Measurements from ENCODE around the gene KIF26A.
"Not testable (repeated sequence)": the region's sequence is repeated elsewhere in the genome, so short reads cannot be mapped to it uniquely, and the experiment has no call there.

KIF26A gene

DNA sequence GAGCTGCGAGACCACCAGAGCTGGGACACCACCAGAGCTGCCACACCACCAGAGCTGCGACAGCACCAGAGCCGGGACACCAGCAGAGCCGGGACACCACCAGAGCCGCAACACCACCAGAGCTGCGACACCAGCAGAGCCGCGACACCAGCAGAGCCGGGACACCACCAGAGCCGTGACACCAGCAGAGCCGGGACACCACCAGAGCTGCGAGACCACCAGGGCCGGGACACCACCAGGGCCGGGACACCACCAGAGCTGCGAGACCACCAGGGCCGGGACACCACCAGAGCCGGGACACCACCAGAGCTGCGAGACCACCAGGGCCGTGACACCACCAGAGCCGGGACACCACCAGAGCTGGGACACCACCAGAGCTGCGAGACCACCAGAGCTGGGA, 69.9 kb downstream of the KIF26A start:
- DNase-seq (ENCODE audit: low read depth) = not testable (repeated sequence)

DNA sequence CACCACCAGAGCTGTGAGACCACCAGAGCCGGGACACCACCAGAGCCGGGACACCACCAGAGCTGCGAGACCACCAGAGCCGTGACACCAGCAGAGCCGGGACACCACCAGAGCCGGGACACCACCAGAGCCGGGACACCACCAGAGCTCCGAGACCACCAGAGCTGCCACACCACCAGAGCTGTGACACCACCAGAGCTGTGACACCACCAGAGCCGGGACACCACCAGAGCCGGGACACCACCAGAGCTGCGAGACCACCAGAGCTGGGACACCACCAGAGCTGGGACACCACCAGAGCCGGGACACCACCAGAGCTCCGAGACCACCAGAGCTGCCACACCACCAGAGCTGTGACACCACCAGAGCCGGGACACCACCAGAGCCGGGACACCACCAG, 70.7 kb downstream of the KIF26A start:
- not testable (repeated sequence) for DNase-seq (ENCODE audit: low read depth)

DNA sequence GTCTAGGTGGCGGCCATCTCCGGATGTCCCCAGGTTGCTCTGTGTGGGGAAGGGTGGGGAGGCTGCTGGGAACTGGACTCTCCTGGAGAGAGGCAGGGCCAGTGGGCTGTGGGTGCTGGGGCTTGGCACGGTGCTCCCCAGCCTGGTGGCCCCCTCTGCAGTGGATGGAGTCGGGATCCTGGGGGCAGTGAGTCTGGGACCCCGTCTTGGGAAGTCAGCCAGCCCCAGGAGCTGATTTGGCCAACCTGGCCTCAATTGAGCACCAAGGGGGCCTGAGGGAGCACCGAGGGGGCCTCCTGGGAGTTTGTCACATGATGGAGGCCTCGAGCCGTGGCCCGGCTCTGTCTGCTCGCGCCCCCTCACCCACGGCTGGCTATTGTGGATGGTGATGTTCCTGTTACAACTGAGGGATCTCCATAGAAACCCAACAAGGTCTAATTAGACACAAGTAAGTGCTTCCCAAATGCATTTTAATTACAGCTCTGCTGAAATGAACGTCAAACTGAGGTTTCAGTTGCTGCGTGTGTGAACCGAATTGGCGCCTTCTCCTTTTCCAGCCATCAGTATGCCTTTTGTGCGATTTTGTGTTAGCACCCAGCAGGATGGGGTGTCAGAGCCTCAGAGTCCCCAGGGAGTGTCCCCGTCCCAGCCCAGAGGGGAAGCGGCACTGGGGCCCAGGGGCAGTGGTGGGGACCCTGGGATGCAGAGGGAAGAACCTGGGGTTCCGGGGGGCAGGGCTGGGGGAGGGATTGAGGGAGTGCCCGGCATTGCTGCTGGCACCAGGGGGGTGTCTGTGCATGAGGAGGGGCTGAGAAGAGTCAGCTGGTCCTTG, 71.8 kb downstream of the KIF26A start:
- no peak for DNase-seq (ENCODE audit: low read depth)

DNA sequence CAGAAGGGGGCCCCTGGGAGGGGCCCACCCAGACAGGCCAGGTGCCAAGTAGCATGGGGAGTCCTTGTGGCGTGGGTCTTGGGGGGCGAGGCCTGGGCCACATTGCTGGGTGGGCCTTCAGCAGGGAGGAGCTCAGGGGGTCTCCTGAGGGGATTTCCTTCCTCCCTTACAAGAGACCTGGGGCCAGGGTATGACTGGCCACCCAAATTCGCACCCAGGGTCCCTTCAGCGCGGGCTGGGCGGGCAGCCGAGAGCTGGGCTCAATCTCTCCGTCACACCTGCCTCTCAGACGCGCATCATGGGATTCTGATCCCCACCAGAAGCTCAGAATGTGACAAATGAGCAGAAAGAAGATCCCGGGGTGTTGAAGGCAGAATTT, 72.4 kb downstream of the KIF26A start:
- DNase-seq (ENCODE audit: low read depth) = no peak

DNA sequence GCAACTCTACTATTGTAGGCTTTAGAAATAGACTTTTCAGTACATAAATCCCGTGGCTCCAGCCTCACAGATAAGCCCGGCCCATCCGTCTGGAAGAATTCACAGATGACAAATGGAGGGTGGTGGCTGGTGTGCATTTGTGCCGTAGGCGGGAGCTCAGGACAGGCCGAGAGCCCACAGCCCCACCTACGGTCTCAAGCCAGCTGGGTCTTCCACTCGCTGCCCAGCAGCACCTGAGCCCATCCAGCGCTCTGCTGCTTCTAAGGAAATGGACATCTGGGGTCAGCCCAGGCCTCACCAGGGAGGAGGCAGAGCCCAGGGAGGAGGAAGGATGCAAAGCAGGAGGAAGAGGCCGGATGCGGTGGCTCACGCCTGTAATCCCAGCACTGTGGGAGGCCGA, 72.8 kb downstream of the KIF26A start:
- DNase-seq (ENCODE audit: low read depth) = no peak

DNA sequence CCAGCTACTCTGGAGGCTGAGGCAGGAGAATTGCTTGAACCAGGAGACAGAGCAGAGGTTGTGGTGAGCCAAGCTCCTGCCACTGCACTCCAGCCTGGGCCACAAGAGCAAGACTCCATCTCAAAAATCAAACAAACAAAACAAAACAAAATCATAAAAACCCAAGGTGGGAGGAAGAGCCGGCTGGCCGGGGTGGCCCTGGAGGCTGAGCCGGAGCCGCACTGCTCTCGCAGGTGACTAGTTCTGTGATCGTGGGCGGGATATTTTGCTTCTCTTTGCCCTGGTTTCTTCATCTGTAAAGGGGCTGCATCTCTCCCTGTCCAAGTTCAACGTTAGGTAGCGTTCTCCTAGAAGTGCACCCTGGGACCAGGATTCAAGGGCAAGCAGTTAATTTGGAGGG, 73.4 kb downstream of the KIF26A start:
- no peak for DNase-seq (ENCODE audit: low read depth)

DNA sequence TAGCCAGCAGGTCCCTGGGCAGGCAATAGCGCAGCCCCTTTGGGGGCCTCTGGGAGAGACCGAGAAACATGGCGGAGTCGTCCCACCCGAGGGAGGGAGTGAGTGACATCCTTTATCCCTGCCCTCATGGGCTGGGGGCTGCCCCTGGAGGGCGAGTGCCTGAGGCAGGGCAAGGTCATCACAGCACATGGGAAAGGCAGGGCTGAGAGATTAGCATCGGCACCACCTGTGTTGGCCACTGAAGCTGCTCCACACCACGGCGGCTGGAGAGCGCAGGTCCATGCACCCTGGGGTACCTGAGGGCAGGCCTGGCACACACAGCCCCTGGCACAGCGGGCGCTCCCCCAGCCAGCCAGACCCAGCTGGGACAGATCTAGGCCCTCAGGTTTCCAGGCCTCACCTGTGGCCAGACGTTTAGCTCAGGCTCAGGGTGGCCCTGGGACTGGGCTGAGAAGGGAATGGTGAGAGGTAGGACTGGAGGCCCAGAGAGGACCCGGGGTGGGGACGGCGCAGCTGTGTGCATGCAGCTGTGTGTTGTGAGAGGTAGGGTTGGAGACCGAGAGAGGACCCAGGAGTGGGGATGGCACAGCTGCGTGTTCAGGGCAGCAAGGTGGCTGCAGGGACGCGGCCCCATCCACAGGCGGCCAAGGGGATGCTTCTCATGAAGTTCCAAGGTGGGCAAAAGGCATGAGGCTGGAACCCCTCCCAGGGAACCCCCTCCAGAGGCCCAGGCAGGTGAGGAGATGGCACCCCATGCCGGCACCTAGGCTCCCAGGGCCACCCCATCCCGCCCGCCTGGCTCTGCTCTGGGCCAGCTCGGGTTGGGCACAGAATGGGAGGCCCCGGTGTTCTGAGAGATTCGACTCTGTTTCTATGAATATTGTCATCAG, 74.1 kb downstream of the KIF26A start:
- DNase-seq (ENCODE audit: low read depth) = no peak

DNA sequence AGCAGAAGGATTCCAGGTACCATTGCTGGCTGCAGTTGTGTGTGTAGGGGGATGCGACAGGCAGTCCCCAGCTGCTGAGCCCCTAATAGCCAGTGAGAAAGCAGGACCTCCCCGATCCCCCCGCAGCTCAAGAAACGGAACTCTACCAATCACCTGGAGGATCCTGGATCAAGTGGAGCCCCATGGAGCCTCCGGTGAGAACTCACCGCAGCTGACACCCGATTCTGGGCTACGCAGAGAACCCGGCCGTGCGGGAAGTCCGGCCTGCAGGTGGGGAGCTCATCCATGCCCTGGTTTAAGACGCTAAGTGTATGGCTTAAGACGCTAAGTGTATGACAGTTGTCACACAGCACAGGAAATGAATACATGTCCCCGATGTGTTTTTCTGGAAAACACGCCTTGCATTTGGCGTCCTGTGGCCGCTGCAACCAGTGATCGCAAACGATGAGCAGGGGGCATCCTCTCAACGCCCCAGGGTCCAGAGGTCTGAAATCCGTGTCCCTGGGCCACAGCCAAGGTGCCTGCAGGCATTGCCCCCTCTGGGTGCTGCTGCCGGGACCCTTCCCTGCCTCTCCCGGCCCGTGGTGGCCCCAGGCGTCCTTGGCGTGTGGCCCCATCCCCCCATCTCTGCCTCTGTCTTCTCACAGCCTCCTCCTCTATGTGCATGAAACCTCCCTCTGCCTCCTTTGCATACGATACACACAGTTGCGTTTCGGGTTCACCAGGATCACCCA, 75.1 kb downstream of the KIF26A start:
- no peak for DNase-seq (ENCODE audit: low read depth)

DNA sequence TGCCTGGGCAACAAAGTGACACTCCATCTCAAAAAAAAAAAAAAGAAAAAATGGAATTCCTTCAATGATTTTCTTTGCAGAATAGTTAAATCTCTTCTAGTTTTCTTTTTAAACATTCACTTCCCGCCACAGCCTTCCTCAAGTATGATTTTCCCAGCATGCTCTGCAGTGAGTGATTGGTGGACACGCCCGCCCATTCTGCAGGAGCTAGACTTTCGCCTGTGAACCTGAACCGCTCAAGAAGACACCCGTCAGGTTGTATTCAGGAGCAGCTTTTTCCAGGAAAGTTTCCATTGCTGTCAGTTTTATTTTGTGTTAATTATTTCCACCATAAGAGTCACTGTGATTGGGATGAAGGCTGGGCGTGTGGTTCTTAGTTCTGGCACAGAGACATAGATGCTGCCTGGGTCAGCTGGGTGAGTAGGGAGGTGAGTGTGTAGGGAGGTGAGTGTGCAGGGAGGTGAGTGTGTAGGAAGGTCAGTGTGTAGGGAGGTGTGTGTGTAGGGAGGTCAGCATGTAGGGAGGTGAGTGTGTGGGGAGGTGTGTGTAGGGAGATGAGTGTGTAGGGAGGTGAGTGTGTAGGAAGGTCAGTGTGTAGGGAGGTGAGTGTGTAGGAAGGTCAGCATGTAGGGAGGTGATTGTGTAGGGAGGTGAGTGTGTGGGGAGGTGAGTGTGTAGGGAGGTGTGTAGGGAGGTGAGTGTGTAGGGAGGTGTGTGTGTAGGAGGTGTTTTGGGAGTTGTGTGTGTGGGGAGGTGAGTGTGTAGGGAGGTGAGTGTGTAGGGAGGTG, 76.2 kb downstream of the KIF26A start:
- no peak for DNase-seq (ENCODE audit: low read depth)

DNA sequence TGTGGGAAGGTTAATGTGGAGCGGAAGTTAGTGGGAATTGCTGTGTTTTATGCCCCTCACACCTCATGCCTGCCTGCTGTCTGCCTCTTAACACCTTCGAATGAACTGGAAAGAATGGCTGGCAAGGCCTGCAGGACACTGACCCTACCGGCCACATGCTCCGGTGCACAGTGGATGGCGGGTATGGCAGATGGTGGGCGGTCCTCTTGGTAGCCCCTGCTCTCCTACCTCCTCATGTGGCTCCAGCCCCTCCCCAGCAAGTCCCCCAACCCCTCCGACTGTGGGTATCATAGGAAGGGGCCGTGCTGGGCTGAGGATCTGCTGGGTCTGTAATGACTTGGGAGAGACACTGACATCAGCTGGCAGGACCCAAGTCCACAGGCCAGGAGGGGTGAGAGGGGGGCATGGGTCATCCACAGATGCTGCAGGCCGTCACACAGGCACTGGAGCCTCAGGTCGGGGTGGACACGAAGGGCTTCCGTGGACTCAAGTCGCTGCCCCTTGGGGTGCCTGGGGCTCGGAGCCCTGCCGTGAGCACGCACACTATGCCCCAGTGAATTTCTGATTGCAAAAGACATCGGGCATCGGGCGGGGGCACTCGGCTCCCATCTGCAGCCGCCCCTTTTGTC, 77.4 kb downstream of the KIF26A start:
- no peak for DNase-seq (ENCODE audit: low read depth)

DNA sequence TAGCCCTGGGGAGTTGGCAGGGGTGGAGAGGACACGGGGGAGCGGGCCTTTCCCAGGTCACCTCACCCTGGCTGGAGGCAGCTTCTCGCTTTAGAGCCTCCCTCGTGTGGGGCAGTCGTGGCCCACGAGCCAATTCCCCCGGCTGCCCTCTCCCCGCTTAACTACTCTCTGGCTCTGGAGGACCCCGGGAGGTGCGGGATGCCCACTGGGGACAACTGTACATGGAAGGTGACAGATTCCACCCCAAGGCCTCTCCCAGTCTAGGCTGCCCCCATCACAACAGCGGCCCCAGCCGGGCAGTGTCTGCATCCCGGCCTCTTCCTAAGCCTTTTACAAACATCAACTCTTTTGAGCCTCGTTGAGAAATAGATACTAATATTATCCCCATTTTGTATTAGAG, 78.1 kb downstream of the KIF26A start:
- no peak for DNase-seq (ENCODE audit: low read depth)

DNA sequence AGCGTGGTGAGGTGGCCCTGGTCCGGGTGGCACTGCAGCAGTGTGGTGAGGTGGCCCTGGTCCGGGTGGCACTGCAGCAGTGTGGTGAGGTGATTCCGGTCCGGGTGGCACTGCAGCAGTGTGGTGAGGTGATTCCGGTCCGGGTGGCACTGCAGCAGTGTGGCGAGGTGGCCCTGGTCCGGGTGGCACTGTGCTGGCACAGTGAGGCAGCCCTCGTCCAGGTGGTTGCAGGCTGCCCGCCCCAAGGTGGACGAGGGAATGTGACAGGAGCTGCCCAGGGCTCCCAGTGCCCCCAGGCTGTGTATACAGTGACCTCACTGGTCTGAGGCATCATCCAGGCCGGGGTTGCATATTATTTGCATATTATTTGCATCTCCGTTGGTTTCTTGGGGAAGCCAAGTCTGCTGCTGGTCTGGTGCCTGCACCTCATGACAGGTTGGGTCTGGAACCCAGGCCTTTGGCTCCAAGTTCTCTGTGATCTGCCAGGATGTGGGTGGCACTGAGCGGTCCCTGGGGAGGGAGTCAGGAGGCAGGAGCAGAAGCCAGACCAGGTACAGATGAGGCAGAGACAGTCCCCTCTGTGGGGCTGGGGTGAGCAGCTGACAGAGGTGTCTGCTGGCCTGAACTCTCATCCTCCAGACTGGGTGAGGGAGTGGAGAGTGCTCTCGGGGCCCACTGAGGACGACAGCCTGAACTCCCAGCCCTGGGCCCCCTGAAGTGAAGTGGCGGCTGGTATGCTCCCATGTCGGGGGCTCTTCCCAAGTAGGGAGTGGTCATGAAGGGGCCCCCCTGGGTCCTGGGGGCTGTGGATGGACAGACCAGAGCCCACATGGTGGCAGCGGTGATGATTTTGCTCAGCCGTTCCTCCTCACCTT, 79.3 kb downstream of the KIF26A start:
- no peak for DNase-seq (ENCODE audit: low read depth)

DNA sequence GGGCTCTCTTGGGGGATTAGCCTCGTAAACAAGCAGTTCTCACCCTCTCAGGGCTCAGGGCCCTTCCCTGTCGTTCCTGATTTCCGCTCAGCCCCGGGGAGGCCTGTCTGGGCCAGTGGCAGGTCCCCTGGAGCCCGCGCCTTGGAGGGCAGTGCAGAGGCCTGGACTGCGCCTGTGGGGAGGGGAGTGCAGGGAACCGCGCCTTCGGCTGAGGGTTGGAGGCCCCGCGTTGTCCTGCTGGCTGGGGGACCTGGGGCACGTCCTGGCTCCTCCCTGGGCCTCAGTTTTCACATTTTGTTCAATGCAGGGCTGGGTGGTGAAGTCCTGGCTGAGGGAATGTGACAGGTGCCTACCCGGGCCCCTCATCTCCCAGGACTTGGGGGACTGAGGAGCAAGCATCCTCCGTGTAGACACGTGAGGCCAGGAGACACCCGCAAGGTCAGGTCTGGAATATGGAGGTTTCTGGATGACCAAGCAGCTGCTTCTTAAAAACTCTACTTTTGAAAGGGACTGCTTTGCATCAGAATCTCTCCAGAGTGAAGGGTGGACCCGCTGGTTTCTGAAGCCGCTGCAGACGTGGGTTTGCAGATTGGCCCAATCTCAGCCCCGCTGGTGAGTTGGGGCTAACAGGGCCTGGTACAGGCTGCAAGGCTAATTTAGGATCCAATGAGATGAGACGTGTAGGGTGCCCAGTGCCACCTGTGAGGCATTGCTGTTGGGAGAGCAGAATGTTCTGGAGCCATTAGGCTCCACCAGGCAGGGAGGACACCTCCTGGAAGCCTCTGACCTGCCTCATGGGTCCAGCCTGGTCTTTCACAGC, 80.2 kb downstream of the KIF26A start:
- DNase-seq (ENCODE audit: low read depth) = no peak

DNA sequence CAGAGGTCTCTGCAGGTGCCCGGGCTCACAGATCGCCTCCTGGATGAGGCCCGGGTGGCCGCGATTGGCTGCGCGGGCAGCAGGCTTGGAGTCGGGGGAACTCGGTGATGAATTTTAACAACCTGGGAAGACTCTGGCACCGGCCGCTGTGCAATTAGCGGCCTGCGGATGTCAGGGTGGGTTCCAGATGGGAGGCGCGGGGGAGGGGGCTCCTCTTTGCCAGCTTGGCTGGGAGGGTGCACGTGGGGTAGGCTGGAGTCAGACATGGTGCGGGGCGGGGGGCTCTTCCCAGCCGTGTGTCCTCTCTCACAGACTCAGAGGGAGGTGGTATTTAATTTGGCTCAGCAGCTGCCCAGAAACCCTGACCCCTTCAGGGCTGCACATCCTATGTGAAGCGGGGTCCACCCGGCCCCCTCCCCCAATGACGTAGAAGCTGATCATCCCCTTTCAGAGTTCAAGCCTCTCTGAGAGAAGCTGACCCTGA, 81.4 kb downstream of the KIF26A start:
- no peak for DNase-seq (ENCODE audit: low read depth)

DNA sequence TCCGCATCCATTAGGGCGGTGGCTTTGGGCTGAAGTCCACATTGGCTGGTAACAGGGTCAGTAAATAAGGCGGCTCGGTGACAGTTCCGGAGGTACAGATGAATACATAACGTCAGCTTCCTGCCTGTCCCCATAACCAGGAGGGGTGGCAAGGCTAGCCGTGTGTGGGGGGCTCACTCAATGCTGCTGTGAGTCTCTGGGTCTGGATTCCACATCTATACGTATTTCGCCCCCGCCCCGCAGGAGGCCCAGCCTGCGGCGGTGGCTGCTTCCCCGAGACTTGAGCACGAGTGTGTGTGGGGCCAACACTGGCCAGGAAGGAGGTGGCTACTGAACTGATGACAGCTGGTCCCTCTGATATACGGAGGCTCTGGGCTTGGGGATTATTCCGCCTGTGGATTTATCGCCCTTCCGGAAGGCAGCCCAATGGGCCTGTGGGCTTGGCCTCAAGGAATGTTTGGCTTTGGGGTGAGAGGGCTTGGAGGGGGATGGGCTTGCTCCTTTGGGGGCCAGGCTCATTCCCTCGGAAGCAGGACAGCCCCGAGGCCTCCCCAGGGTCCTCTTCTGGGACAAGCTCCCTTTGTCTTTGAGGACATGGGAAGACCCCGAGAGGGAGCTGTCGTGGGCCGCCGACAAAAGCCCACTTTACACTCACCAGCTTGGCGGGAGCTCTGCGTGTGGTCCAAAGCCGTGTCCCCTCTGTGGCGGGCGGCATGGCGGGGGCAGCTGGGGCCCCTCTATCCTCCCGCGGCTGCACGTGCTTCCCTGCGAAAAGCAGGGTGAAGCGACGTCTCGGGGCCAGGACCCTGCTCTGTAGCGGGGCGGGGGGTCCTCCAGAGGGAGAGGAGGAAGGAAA, 82.1 kb downstream of the KIF26A start:
- DNase-seq (ENCODE audit: low read depth) = no peak

DNA sequence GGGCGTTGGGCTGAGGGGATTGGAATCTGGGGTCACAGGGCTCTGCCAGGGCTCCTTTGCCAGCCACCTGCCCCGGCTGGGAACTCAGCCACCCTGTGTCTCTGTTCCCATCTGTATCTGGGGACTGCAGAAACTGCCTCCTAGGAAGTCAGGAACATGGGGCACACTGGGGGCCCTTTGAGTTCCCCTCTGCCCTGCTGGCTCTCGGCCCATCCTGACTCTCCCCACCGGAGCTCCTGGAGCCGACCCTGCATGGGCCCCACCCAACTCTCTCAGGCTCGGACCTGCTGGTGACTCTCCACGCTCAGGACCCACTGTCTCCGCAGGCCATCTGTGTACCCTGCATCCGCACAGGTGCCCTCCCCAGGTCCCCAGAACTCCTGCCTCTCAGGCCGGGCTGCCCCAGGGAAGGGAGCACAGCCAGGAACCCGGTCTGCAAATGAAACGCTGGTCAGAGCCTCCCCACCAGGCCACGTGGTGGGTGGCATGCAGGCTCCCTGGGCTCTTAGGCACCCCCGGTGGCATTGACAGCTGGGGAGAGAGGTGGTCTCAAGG, 82.8 kb downstream of the KIF26A start:
- DNase-seq (ENCODE audit: low read depth) = no peak

DNA sequence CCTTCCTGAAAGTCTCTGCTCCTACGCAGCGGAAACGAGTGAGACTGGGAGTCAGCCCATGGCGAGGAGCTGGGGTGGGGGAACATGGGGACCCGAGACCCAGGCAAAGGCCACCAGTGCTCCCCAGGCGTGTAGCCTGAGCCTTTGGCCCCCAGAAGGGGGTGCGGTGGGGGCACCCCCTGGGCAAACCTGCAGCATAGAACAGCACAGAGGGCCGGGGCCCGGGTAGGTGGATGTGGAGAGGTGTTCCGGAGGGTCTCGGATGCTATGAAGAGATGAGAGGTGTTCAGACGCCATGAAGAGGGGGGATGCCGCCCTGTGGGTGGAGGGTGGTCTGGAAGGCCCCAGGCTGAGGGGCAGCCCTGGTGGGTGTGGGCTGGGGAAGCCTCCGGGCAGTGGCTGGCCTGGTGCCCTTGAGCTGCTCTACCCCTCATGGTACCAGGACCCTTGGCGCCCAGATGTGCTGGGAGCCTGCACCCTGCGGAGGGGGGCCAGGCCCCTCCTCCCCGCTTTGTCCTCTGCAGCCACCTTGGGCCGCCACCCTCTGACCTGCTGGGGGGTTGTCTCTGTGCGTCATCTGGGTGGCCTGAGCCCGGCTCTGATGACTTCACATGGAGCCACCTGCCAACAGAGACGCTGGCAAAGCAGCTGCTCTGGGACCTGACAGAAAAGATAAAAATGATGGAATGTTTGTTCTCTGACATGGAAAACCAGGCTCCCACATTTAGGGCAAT, 83.4 kb downstream of the KIF26A start:
- DNase-seq (ENCODE audit: low read depth) = no peak

Data from stimulated activated CD8-positive, alpha-beta memory T cell treated with anti-CD3 and anti-CD28 coated beads, Interleukin-12 subunit alpha, Interleukin-12 subunit beta, amount 100 ng/mL, for 1 hour (primary cell).